Epidermal melanocyte (primary cell): Measurements from ENCODE around the gene LRRC61.
"Not testable (repeated sequence)": the region's sequence is repeated elsewhere in the genome, so short reads cannot be mapped to it uniquely, and the experiment has no call there.

Experiments used
- DNase-seq: peaks from one replicate; pipeline ENCODE4 v3.0.0; 2011; ENCODE audit warnings: low spot score; ENCODE audit not compliant: insufficient read length

LRRC61 gene

DNA sequence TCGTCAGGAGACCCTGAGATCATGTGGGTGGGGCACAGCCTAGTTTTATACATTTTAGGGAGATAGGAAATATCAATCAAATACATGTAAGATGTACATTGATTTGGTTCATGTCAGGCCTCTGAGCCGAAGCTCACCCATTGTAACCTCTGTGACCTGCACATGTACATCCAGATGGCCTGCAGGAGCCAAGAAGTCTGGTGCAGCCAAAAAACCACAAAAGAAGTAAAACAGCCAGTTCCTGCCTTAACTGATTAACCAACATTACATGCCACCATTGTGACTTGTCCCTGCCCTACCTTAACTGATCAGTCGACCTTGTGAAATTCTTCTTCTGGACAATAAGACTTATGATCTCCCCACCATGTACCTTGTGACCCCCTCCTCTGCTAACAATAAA is 16.0 kb upstream of the LRRC61 start:
- DNase-seq = no peak

DNA sequence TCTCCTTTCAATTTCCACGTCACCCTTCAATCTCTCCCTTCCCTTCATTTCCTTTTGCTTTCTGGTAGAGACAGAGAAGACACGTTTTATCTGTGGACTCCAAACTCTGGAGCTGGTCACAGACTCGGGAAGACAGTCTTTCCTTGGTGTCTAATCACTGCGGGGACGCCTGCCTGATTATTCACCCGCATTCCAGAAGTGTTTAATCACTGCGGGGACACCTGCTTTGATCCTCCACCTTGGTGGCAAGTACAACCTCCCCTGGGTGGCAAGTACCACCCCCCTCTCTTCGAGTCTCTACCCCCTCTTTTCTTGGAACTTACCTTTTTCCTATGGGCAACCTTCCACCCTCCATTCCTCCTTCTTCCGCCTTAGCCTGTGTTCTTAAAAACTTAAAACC is 15.3 kb upstream of the LRRC61 start:
- DNase-seq = no peak

DNA sequence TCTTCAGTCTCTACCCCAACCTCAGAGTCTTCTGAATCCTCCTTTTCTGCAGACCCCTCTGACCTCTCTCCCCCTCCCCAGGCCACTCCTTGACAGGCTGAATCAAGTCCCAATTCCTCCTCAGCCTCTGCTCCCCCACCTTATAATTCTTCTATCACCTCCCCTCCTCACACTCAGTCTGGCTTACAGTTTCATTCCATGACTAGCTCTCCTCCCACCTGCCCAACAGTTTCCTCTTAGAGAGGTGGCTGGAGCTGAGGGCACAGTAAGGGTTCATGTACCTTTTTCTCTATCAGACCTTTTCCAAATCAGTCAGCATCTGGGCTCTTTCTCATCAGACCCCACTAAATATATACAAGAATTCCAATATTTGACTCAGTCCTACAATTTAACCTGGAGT is 14.6 kb upstream of the LRRC61 start:
- DNase-seq = no peak

DNA sequence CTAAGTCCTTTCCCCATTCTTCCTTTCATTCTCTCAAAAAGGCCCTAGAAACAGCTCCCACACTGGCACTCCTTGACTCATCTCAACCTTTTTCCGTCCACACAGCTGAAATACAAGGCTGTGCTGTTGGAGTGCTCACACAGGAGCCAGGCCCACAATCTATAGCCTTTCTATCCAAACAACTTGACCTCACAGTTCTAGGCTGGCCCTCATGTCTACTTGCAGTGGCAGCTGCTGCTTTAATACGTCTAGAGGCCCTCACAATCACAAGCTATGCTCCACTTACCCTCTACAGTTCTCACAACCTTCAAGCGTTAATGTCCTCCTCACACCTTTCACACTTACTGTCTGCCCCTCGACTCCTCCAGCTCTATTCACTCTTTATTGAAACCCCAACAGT is 12.0 kb upstream of the LRRC61 start:
- no peak for DNase-seq

- DNase-seq = peak; percentile 35
Observed at GRCh38 chr7:150311711-150312110, 11.4 kb upstream of the LRRC61 start.

GRCh38 chr7:150312649-150313366 is 10.3 kb upstream of the LRRC61 start:
- not testable (repeated sequence) for DNase-seq

- DNase-seq = no peak
Observed at GRCh38 chr7:150313367-150313809, 9.8 kb upstream of the LRRC61 start.

DNA sequence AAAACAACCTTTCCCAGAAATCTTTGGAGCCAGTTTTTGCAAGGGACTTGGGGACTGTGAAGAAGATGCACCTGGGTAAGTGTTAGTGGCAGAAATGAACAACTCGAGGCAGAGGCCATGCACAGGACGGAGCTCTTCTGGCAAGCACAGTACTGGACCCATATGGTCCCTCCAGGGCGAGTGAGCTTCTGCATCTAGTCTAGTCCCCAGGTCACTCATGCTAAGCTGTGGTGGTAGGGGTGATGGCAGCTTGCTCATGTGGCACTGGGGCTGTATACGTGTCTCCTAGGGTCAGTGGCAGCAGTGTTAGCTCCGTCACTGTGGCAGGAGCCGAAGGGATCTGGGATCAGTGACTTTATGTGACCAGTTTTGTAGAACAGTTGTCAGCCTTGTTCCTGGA is 9.3 kb upstream of the LRRC61 start:
- DNase-seq = no peak

GRCh38 chr7:150314639-150315239 is 8.4 kb upstream of the LRRC61 start:
- DNase-seq = no peak

- DNase-seq = not testable (repeated sequence)
Observed at GRCh38 chr7:150316987-150317386, 6.2 kb upstream of the LRRC61 start.

- DNase-seq = no peak
Observed at GRCh38 chr7:150317748-150318444, 5.3 kb upstream of the LRRC61 start.

- no peak for DNase-seq
Observed at GRCh38 chr7:150321788-150322113, 1.4 kb upstream of the LRRC61 start.

DNA sequence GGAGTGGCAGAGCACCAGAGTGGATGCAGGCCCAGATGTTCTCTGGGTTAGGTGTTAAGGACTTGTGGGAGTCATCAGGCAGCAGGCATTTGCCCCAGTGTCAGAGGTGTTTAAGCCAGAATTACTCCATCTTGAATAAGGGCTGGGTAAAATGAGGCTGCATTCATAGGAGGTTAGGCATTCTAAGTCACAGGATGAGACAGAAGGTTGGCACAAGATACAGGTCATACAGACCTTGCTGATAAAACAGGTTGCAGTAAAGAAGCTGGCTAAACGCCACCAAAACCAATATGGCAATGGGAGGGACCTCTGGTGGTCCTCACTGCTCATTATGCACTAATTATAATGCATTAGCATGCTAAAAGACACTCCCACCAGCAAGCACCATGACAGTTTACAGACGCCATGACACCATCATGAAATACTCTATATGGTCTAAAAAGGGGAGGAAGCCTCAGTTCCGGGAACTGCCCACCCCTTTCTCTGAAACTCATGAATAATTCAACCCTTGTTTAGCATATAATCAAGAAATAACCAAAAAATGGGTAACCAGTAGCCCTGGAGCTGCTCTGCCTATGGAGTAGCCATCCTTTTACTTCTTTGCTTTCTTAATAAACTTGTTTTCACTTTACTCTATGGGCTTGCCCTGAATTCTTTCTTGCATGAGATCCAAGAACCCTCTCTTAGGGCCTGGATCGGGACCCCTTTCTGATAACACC is 882 bp upstream of the LRRC61 start:
- DNase-seq = no peak

DNA sequence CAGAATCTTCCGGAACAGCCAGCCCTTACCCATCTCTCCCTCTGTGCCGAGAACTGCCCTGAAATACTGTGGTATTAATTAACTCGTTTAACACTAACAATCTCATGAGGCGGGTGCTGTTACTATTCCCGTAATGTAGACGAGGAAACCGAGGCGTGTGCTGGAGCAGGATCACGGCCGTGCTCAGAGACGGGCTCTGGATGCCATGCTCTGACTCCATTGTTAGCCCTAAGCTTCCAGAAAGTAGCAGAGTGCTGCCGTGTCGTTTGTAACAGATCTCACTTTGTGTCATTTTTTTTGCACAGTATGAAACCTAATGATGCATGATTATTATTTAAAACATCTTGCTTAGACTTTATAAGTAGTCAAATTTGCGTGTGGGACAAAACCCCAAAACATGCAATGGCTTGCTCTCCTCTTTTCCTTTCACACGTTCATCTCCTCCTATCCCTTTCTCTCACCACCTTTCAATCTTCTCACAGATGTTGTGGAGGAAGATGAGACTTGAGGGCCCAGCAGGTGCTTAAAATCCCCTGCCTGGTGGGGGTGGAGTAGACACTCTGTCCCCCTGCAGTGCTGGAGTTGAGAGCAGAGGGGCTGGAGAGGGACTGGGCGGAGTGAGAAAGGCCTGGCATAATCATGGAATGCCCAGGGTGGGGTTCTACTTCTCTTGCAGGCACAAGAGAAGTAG is 672 bp downstream of the LRRC61 start:
- DNase-seq = no peak

DNA sequence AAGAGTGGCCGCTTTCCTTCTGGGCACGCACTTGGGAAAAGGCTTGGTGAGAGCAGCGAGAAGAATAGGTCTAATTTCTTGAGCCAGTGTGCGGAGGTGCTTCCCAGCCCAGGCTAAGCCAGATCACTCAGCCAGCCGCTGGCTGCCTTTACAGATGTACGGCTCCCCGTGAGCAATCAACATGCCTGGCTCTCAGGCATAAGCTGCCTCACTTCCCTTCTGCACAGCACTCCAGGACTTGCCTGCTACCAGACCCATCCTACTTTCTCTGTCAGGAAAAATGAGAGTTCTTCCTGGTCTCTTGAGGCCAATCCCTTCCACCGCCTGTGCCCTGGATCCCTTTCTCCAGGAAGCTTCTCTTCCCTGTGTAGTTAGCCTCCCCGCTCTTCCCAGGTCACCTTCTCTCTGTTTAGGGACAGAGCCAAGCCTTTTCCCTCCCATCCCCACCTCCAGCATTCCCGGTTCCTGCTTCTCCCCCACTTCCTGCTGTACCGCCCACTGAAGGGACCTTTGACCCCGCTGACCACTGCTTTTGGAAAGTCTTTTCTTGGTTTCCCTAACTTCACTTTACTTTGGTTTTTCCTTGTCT is 1.3 kb downstream of the LRRC61 start:
- no peak for DNase-seq

DNA sequence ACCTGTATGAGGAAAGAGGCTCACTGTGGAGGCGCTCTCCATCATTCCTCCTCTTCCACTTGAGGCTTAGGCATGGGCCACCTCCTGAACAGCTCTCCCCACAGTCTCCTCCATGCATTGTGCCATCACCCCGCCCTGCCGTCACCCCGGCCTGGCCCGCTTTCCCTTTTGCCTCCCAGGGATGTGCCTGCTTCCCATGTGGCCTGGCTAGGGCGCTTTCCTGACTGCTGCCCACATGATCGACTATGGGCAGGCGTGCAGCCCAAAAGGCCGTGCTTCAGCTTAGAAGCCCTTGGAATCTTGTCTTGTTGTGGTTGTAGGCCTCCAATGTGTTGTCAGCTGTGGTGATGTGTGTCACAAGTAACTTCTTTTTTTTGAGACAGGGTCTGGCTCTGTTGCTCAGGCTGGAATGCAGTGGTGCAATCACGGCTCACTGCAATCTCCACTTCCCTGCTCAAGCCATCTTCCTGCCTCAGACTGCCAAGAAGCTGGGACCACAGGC is 2.0 kb downstream of the LRRC61 start:
- no peak for DNase-seq

DNA sequence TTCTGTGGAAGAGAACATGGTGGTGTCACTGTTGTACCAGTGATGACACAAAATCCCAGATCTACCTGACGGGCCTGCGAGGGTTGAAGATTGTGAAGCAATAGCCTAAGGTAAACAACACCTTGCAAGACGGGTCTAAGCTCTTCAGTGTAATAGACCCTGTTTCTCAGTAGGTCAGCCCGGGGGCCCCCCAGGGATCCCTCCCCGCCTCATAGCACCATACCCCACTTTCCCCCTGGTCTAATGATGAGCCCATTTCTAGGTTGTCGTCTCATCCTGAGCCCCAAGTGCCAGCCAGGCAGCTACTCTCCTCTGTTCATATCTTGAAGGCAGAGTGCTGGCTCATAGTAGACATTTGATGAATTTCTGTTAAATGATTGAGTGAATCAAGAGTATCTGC is 2.7 kb downstream of the LRRC61 start:
- no peak for DNase-seq

- no peak for DNase-seq
Observed at GRCh38 chr7:150326657-150327268, 3.6 kb downstream of the LRRC61 start.

DNA sequence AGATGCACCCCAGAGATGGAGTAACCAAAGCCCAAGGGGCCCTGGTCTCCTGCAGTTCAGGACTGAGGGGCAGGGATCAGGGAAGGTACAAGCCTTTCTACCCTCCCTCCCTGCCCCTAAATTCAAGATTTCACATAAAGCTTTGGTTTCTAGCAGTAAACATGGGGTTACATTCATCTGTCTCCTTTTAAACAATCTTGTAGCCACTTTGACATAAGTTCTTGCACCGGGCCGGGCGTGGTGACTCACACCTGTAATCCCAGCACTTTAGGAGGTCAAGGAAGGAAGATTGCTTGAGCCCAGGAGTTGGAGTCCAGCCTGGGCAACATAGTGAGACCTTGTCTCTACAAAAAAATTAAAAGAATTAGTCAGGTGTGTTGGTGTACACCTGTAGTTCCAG is 4.2 kb downstream of the LRRC61 start:
- no peak for DNase-seq

DNA sequence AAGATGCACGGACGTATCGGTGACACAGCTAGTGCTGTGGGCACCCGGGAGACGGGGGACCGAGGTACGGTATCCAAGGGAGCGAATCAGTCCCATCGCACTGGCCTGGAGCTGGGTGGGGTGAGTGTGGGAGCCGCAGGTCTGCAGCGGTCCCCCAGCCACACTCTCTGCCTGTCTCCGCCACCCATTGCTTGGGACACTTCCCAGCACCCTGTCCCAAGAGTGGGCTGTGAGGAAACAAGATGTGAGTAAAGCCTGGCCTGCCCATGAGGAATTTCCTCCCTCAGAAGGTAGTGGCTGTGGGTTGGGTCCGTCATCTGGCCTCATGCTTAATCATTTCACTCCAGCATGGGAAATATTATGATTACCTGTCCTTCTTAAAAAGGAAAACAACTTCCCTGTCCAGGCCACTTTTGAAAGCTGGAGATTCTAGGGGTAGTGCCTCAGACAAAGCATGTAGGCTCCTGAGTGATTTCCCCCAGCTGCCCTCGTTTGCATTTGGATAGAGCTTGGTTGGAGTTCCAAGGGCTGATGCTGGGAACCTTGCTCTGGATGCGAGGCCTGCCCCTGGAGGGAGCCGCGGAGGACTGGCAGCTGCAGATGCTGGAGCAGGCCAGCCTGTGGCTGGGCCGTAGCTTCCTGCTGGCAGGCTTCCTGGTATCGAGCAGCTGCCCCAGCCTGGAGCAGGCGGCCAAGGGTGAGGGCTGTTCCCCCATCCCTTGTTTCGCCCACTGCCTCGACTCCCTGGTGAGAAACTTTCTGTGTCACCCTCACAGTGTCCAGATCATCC is 6.4 kb downstream of the LRRC61 start:
- no peak for DNase-seq
